ENCODE data around the gene LMTK3.

Gene LMTK3

DNA sequence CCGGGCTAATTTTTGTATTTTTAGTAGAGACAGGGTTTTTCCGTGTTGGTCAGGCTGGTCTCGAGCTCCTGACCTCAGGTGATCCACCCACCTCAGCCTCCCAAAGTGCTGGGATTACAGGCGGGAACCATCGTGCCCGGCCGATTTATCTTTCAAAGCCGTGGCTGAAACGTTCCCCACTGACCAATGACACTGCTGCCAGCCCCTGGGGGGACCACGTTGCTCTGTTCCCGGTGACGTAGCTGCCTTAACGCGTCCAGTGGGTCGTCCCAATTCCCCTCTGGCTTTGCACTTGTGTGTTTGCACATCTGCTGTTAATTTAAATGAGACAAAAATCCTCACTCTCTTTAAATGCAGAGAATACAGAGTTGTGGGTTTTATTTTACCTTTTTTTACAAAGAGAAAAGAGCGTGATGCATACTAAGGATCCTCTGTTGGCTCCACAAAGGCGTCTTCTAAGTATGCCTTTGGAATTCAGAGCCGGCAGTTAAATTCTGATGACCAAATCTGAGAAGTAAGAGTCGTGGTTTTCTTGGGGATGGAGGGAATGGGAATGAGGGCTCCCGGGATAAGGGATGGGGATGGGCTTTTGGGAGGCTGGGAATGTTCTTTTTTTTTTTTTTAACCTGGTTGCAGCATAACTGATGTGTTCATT is 18.6 kb upstream of the LMTK3 start:
- H3K36me3 ChIP-seq (ENCODE audit: control insufficient read depth, low read length), result no peaks in the 10 kb centered on the region
- H3F3A ChIP-seq (ENCODE audit: control insufficient read depth, insufficient read depth), result no peaks in the 10 kb centered on the region
- TF ChIP-seq EZH2phosphoT487 (IDR thresholded peaks at IDR 0.05; ENCODE audit: borderline replicate concordance, low read length), result no peak
- TF ChIP-seq, protein P1, sequence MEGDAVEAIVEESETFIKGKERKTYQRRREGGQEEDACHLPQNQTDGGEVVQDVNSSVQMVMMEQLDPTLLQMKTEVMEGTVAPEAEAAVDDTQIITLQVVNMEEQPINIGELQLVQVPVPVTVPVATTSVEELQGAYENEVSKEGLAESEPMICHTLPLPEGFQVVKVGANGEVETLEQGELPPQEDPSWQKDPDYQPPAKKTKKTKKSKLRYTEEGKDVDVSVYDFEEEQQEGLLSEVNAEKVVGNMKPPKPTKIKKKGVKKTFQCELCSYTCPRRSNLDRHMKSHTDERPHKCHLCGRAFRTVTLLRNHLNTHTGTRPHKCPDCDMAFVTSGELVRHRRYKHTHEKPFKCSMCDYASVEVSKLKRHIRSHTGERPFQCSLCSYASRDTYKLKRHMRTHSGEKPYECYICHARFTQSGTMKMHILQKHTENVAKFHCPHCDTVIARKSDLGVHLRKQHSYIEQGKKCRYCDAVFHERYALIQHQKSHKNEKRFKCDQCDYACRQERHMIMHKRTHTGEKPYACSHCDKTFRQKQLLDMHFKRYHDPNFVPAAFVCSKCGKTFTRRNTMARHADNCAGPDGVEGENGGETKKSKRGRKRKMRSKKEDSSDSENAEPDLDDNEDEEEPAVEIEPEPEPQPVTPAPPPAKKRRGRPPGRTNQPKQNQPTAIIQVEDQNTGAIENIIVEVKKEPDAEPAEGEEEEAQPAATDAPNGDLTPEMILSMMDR (IDR thresholded peaks at IDR 0.05; ENCODE audit: low read depth, low read length, poor library complexity, severe bottlenecking), result no peak
- H3K79me2 ChIP-seq (ENCODE audit: control insufficient read depth, low read length), result no peaks in the 10 kb centered on the region
- no peak overlapping the region for H3K4me3 ChIP-seq (ENCODE audit: low read length)
- H4K20me1 ChIP-seq (ENCODE audit: control insufficient read depth, insufficient read depth, low read depth, low read length), result no peaks in the 10 kb centered on the region
- no peaks in the 10 kb centered on the region for H3K9me2 ChIP-seq (replicated peaks; ENCODE audit: control insufficient read depth, low read length)
- H3K27me3 ChIP-seq (ENCODE audit: control insufficient read depth, low read length), result peaks cover 2% of the 10 kb centered on the region; the same call in 1 of the 2 replicates
- H3K27ac ChIP-seq (ENCODE audit: low read depth, low read length), result no peak overlapping the region
- H3K9me3 ChIP-seq (ENCODE audit: control insufficient read depth, insufficient read depth, low read length), result no peaks in the 10 kb centered on the region
- no peak overlapping the region for H3K4me2 ChIP-seq (ENCODE audit: low read length)
- H3K4me1 ChIP-seq (ENCODE audit: control insufficient read depth, low read length), result no peaks in the 10 kb centered on the region

DNA sequence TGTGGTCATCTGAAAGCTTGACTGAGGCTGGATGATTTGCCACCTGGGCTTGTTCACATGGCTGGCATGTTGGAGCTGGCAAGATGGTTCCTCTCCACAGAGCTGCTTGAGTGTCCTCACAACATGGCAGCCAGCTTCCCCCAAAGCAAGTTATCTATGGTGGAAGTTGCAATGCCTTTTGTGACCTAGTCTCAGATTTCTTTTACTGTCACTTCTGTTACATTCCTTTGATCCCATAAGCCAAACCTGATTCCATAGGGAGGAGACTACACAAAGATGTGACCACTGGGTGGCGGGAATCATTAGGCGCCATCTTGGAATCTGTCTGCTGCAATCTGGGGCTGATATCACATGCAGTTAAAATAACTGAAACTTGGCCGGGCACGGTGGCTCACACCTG is 17.5 kb upstream of the LMTK3 start:
- no peaks in the 10 kb centered on the region for H4K20me1 ChIP-seq (ENCODE audit: control insufficient read depth, insufficient read depth, low read depth, low read length)
- no peaks in the 10 kb centered on the region for H3K9me2 ChIP-seq (replicated peaks; ENCODE audit: control insufficient read depth, low read length)
- H3K4me2 ChIP-seq (ENCODE audit: low read length), result no peak overlapping the region
- TF ChIP-seq, protein P1 (IDR thresholded peaks at IDR 0.05; ENCODE audit: low read depth, low read length, poor library complexity, severe bottlenecking), result no peak
- TF ChIP-seq EZH2phosphoT487 (IDR thresholded peaks at IDR 0.05; ENCODE audit: borderline replicate concordance, low read length), result no peak
- H3F3A ChIP-seq (ENCODE audit: control insufficient read depth, insufficient read depth), result no peaks in the 10 kb centered on the region
- no peaks in the 10 kb centered on the region for H3K9me3 ChIP-seq (ENCODE audit: control insufficient read depth, insufficient read depth, low read length)
- no peaks in the 10 kb centered on the region for H3K79me2 ChIP-seq (ENCODE audit: control insufficient read depth, low read length)
- no peak overlapping the region for H3K27ac ChIP-seq (ENCODE audit: low read depth, low read length)
- peaks cover 3% of the 10 kb centered on the region; the same call in 1 of the 2 replicates for H3K27me3 ChIP-seq (ENCODE audit: control insufficient read depth, low read length)
- H3K4me3 ChIP-seq (ENCODE audit: low read length), result no peak overlapping the region
- H3K4me1 ChIP-seq (ENCODE audit: control insufficient read depth, low read length), result no peaks in the 10 kb centered on the region
- no peaks in the 10 kb centered on the region for H3K36me3 ChIP-seq (ENCODE audit: control insufficient read depth, low read length)

- Histone ChIP-seq H3K9me2 (replicated peaks; ENCODE audit: control insufficient read depth, low read length) (no peaks in the 10 kb centered on the region), H3K79me2 (ENCODE audit: control insufficient read depth, low read length) (no peaks in the 10 kb centered on the region), H3K4me3 (ENCODE audit: low read length) (no peak overlapping the region), H3K36me3 (ENCODE audit: control insufficient read depth, low read length) (no peaks in the 10 kb centered on the region), H3K4me2 (ENCODE audit: low read length) (no peak overlapping the region), H3K9me3 (ENCODE audit: control insufficient read depth, insufficient read depth, low read length) (no peaks in the 10 kb centered on the region), H3K4me1 (ENCODE audit: control insufficient read depth, low read length) (no peaks in the 10 kb centered on the region), H3K27ac (ENCODE audit: low read depth, low read length) (no peak overlapping the region), H3K27me3 (ENCODE audit: control insufficient read depth, low read length) (peaks cover 6% of the 10 kb centered on the region; the same call in 1 of the 2 replicates), H4K20me1 (ENCODE audit: control insufficient read depth, insufficient read depth, low read depth, low read length) (no peaks in the 10 kb centered on the region), H3F3A (ENCODE audit: control insufficient read depth, insufficient read depth) (no peaks in the 10 kb centered on the region)
- TF ChIP-seq, protein P1 (IDR thresholded peaks at IDR 0.05; ENCODE audit: low read depth, low read length, poor library complexity, severe bottlenecking), result no peak
- TF ChIP-seq EZH2phosphoT487 (IDR thresholded peaks at IDR 0.05; ENCODE audit: borderline replicate concordance, low read length), result no peak
Observed at GRCh38 chr19:48524732-48525131, 13.1 kb upstream of the LMTK3 start.
